ENCODE measurements around the gene SMYD4. TPM values are rescaled to one million over a fixed set of nuclear protein-coding genes. Genes with fewer than 3 reads are reported as not detected.

SMYD4 gene
- total and polyA plus RNA-seq, 10 donors: 3.8 to 28.1 (median 20.5) TPM

GRCh38 chr17:1754430-1755112, 75.1 kb downstream of the SMYD4 start:
- Histone ChIP-seq H3K4me3 (no peak overlapping the region), H3K36me3 (no peaks in the 10 kb centered on the region), H3K27me3 (replicated peaks in 1 of 7) (no peaks in the 10 kb centered on the region), H3K4me1 (peaks cover 3 to 56% (median 14%) of the 10 kb centered on the region in 6 donors), H3K27ac (peak overlapping the region in 2 of 8 donors; percentile 4 to 71), H3K9me3 (no peaks in the 10 kb centered on the region)
- intact Hi-C loops (cut with DNase I; ENCODE audit: low total_unique reads): no loop called here
- TF ChIP-seq CTCF (IDR thresholded peaks at IDR 0.05 in 8 of 11, conservative IDR thresholded peaks at IDR 0.05 in 3 of 11) (no peak), POLR2AphosphoS5 (IDR thresholded peaks at IDR 0.05) (no peak), POLR2A (IDR thresholded peaks at IDR 0.05) (no peak)
- DNase-seq: no peak
- WGBS, 5 donors: 76 to 89% (median 82%) methylated on average over 14 to 25 of the region's 25 CpGs

GRCh38 chr17:1753767-1754429, 75.8 kb downstream of the SMYD4 start:
- H3K9me3 ChIP-seq: no peaks in the 10 kb centered on the region
- 74 to 80% (median 79%) methylated on average over 20 to 23 of the region's 23 CpGs for WGBS, 5 donors
- H3K27ac ChIP-seq: peak overlapping the region in 2 of 8 donors; percentile 4 to 71
- TF ChIP-seq POLR2AphosphoS5 (IDR thresholded peaks at IDR 0.05): peak in 1 of 3 donors; percentile 19
- TF ChIP-seq POLR2A (IDR thresholded peaks at IDR 0.05): no peak
- H3K4me3 ChIP-seq: no peak overlapping the region
- no peak for DNase-seq
- peaks cover 3 to 51% (median 14%) of the 10 kb centered on the region in 6 donors for H3K4me1 ChIP-seq
- no peaks in the 10 kb centered on the region for H3K36me3 ChIP-seq
- H3K27me3 ChIP-seq (replicated peaks in 1 of 7): no peaks in the 10 kb centered on the region
- intact Hi-C loops (cut with DNase I; ENCODE audit: low total_unique reads): no loop called here

- Histone ChIP-seq H3K27ac (peak overlapping the region in 5 of 8 donors; percentile 9 to 77 (median 48)), H3K9me3 (no peaks in the 10 kb centered on the region), H3K4me3 (peak overlapping the region in 4 of 8 donors; percentile 8 to 54 (median 12)), H3K4me1 (peaks cover 3 to 47% (median 14%) of the 10 kb centered on the region in 6 donors), H3K36me3 (no peaks in the 10 kb centered on the region), H3K27me3 (replicated peaks in 1 of 7) (no peaks in the 10 kb centered on the region)
- intact Hi-C loops (cut with DNase I; ENCODE audit: low total_unique reads): no loop called here
- DNase-seq: peak; percentile 83
- TF ChIP-seq POLR2AphosphoS5 (IDR thresholded peaks at IDR 0.05): peak in 2 of 3 donors; percentile 43 to 67
- no peak for TF ChIP-seq POLR2A (IDR thresholded peaks at IDR 0.05)
- peak in 1 of 11 experiments; percentile 15 for TF ChIP-seq CTCF (IDR thresholded peaks at IDR 0.05 in 8 of 11, conservative IDR thresholded peaks at IDR 0.05 in 3 of 11)
- WGBS, 5 donors: 36 to 44% (median 40%) methylated on average over 14 to 18 of the region's 18 CpGs
Measured at GRCh38 chr17:1752425-1753262, 77.1 kb downstream of the SMYD4 start.

- WGBS, 5 donors: 73 to 91% (median 86%) methylated on average over 9 of the region's 9 CpGs
- no peak for DNase-seq
- no peak overlapping the region for H3K27ac ChIP-seq
- intact Hi-C loops (cut with DNase I; ENCODE audit: low total_unique reads): no loop called here
- no peak overlapping the region for H3K4me3 ChIP-seq
- TF ChIP-seq POLR2A (IDR thresholded peaks at IDR 0.05) (no peak), POLR2AphosphoS5 (IDR thresholded peaks at IDR 0.05) (no peak), CTCF (IDR thresholded peaks at IDR 0.05 in 8 of 11, conservative IDR thresholded peaks at IDR 0.05 in 3 of 11) (no peak)
- H3K4me1 ChIP-seq: peaks cover 3 to 57% (median 21%) of the 10 kb centered on the region in 6 donors
- no peaks in the 10 kb centered on the region for H3K9me3 ChIP-seq
- H3K27me3 ChIP-seq (replicated peaks in 1 of 7): no peaks in the 10 kb centered on the region
- no peaks in the 10 kb centered on the region for H3K36me3 ChIP-seq
Measured at GRCh38 chr17:1750628-1751027, 79.1 kb downstream of the SMYD4 start.

All from spleen (tissue), 11 donors.